ENCODE measurements around the gene PPL.
A peak's percentile ranks its signal among the peaks of the same experiment; 100 is the strongest.

PPL gene

GRCh38 chr16:4944333-4945281 is 7.7 kb upstream of the PPL start:
- H3K27ac ChIP-seq = peak overlapping the region; percentile 26

GRCh38 chr16:4942481-4942880 is 5.5 kb upstream of the PPL start:
- no peak overlapping the region for H3K27ac ChIP-seq
- TF ChIP-seq CTCF (conservative IDR thresholded peaks at IDR 0.05) = no peak

More at GRCh38 chr16:4944333-4945281, 7.7 kb upstream of the PPL start:
- TF ChIP-seq CTCF (conservative IDR thresholded peaks at IDR 0.05) = no peak

GRCh38 chr16:4940719-4941118 is 3.8 kb upstream of the PPL start:
- H3K27ac ChIP-seq = no peak overlapping the region
- no peak for TF ChIP-seq CTCF (conservative IDR thresholded peaks at IDR 0.05)

- no peak overlapping the region for H3K27ac ChIP-seq
- TF ChIP-seq CTCF (conservative IDR thresholded peaks at IDR 0.05) = no peak
Observed at GRCh38 chr16:4938683-4939030, 1.7 kb upstream of the PPL start.

GRCh38 chr16:4937782-4938682 is 1.1 kb upstream of the PPL start:
- no peak for TF ChIP-seq CTCF (conservative IDR thresholded peaks at IDR 0.05)
- H3K27ac ChIP-seq = peak overlapping the region; percentile 55; the same call in 1 of the 2 replicates

- TF ChIP-seq CTCF (conservative IDR thresholded peaks at IDR 0.05) = peak; percentile 60
- peak overlapping the region; percentile 55; the same call in 1 of the 2 replicates for H3K27ac ChIP-seq
Observed at GRCh38 chr16:4936181-4936990, 562 bp downstream of the PPL start.

All from VCaP (cell line).